Right lobe of liver (tissue), 4 donors: ENCODE data around the gene MACROD2.

ENCODE experiments used
- CTCF ChIP-seq, 4 donors: fragments of 200-600 bp in 3 of 4; fragments of 450-650 bp in 1 of 4; IDR thresholded peaks; one replicate each; pipeline versions ENCODE4 v1.5.1 to v1.8.0; 2016 to 2022; ENCODE audit warnings: antibody characterized with exemption in 4 of 4, mild to moderate bottlenecking in 2 of 4
- POLR2A ChIP-seq: fragments of 450-650 bp; IDR thresholded peaks from one replicate; pipeline ENCODE4 v1.6.1; 2017; ENCODE audit warnings: antibody characterized with exemption, mild to moderate bottlenecking
- donor health status: DM: no; HTN: no; CAD: no.
- donor health status: DM: no; HTN: no; CAD: no.
- donor health status: DM: no; HTN: yes; CAD: no.

GRCh38 chr20:15185913-15186312, 1190.6 kb downstream of the MACROD2 start:
- TF ChIP-seq CTCF (IDR thresholded peaks at IDR 0.05) (no peak), POLR2A (no peak)
